HG03280 (cell line): ENCODE data around the gene SFT2D1.

Source experiments
- ATAC-seq: cut with Tn5 transposase; IDR thresholded peaks from one replicate; pipeline ENCODE4 v1.9.1; 2021; ENCODE audit warnings: mild to moderate bottlenecking, moderate library complexity; ENCODE audit not compliant: unreplicated experiment

SFT2D1 gene

GRCh38 chr6:166308769-166309589 is 33.4 kb downstream of the SFT2D1 start:
- no peak for ATAC-seq

GRCh38 chr6:166308033-166308768 is 34.1 kb downstream of the SFT2D1 start, which contains the start of gene PRR18:
Gene PRR18, minus strand, starts transcription at chr6:166308392. Its CDS starts 250 bp downstream, at chr6:166308142.
- ATAC-seq: peak; percentile 41

GRCh38 chr6:166307082-166308032 is 35.0 kb downstream of the SFT2D1 start:
- peak; percentile 44 for ATAC-seq

DNA sequence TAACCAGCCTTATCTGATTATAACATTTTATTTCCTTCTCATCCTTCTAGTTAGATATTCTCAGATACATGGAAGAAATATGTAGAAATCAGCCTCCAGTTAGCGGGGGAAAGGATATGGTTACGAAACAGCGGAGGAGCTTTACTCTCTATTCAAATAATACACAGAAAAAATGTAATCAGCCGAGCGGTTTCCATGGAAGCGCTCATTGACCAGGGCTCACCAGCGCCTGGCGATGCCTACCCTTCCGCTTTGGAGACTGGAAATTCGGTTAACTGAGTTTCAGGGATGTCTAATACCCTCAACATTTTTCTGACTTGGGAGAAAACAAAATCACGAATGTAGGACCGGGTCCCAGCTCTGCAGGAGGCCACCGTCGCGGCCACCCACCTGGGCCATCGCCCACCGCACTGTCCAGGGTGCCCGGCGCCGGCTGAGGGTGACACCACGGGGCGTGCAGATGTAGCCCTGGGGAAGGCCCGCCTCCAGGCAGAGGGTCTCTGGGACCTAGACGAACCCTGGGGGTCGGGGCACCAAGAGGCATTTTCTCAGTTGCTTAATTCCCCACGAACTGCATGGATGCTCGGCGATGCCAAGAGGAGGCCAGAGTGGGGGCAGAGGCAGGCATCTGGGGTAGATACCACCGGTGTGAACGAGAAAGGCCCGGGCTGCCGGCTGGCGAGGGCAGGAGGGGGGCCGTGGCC is 35.8 kb downstream of the SFT2D1 start:
- ATAC-seq: no peak

DNA sequence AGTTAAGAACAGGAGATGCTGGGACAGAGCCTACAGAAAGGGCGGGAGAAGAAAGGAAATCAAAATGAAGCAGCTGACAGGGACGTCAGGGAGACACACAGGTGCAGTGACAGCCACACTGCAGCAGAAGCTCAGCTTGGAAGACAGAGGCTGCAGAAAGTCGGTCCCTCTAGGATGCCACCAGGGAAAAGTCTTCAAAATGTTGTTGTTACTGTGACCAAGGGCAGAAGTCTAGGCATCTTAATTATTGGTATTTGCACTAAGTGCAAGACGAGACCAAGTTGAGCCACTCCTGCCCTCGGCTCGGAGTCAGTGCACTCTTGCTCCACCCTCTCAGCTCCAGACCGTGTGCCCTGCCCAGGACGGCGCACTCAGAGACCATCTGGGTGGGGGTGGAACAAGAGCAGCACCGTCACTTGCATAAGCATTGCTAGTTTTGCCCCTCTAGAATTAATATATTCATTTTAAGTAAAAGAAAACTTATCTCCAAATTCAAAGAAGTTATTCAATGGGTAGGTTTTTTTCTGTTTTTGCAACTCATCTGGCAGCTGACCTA is 36.7 kb downstream of the SFT2D1 start:
- ATAC-seq: no peak

DNA sequence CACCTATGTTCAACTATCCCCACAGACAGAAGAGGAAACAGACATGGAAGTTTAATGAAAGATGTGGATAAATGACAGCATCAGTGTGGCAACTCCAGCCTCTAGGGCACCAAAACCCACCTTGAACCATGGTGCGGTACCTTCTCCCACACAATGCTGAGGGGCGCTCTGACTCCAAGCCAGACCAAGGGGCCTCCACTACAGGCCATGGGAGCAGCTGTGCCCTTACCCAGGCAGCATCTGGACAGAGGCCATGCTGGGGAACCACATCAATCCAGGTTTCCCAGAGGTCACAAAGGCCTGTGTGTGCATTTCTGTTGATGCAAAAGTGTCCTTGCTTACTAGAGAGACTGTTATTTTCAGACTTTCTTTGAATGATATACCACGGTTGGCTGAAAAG is 38.2 kb downstream of the SFT2D1 start:
- no peak for ATAC-seq

GRCh38 chr6:166301611-166302529 is 40.5 kb downstream of the SFT2D1 start:
- ATAC-seq: no peak

DNA sequence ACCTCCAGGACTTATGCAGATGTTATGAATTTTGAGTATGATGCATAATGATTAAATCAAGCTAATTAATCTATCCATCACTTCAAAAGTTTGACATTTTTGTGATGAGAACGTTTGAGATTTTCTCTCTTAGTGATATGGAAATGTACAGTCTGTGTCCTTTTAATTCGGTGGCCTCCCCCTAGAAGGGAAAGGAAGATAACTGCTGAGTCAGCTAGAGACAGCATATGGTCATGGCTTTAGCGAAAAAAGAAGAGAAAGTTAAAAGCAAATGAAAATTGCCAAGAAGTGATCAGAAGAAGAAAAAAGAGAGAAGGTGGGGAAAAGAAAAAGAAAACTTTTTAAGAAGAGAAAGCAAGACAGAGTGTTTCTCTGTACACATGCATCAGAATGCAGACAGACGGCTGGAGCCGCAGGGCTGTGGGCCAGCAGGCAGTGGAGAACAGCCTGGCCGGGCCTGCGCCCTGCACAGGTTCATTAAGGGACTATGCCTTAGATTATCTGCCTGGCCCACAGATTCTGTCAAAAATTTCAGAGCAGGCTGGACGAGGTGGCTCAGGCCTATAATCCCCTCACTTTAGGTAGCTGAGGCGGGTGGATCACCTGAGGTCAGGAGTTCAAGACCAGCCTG is 41.9 kb downstream of the SFT2D1 start:
- no peak for ATAC-seq

GRCh38 chr6:166297606-166298005 is 44.7 kb downstream of the SFT2D1 start:
- ATAC-seq: no peak

DNA sequence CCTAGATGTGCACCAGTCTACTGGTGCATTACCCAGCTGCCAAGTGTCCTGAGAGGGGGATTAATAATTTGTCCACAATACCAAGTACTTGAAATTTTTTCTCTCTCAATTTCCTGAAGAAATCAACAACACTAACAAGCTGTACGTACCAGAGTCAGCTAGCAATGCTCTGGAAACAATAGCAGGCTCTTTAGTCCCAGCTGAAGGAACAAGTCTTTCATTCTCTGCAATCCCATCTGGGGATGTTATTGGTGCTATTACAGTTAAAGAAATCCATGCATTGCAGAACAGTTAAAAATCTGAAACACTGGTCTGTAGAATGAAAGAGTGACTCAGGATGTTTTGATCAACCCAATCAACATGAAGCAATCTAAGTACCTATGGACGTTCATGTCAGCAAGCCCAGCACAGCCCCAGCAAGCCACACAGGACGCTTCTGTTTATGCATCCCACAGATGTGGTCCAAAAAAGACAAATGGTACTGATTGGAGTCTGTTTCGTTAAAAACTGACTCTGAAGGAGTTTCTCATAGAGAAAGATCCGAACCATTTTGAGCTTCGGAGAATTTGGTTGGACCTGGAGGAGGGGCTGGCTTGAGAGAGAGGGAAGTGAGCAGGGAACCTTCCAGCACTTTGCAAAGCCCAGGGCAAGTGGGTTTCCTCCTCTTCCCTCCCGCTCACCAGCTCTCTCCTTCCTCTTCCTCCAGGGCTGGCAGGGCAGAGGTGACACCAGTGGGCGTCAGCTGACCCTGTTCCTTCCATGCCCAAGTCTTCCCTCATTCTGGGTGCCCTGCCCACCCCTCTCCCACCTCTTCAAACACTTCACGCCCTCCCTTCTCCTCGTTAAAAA is 46.1 kb downstream of the SFT2D1 start:
- ATAC-seq: no peak

GRCh38 chr6:166293731-166294584 is 48.4 kb downstream of the SFT2D1 start:
- ATAC-seq: no peak

GRCh38 chr6:166289207-166290060 is 52.9 kb downstream of the SFT2D1 start:
- no peak for ATAC-seq

DNA sequence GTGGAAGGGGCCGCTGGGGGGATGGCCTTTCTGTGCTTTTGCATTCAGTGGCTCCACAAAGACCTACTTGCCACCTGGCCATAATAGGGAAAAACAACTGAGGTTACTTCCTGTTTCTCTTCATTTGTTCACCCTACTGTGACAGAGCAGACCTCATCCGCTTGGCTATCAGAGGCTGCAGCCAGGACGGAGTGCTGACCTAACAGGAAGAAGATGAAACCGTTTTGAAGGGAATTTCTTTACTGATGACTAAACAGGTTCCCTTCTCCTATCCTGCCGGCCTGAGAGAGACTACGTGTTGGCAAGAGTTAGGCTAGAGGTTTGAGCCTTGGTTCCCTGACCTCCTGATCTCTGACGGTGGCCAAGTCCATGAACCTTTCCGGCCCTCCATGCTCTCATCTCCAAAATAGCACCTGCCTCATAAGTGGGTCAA is 55.5 kb downstream of the SFT2D1 start:
- ATAC-seq: peak; percentile 83

- no peak for ATAC-seq
Measured at GRCh38 chr6:166285233-166285632, 57.1 kb downstream of the SFT2D1 start.

- ATAC-seq: no peak
Measured at GRCh38 chr6:166284640-166285039, 57.7 kb downstream of the SFT2D1 start.
